Measurements from ENCODE around the gene FLYWCH1. TPM values are rescaled to one million over a fixed set of nuclear protein-coding genes. Genes with fewer than 3 reads are reported as not detected.

Gene FLYWCH1
- total RNA-seq, 2 donors from 2014 or later: 31.5 to 37.8 TPM

DNA sequence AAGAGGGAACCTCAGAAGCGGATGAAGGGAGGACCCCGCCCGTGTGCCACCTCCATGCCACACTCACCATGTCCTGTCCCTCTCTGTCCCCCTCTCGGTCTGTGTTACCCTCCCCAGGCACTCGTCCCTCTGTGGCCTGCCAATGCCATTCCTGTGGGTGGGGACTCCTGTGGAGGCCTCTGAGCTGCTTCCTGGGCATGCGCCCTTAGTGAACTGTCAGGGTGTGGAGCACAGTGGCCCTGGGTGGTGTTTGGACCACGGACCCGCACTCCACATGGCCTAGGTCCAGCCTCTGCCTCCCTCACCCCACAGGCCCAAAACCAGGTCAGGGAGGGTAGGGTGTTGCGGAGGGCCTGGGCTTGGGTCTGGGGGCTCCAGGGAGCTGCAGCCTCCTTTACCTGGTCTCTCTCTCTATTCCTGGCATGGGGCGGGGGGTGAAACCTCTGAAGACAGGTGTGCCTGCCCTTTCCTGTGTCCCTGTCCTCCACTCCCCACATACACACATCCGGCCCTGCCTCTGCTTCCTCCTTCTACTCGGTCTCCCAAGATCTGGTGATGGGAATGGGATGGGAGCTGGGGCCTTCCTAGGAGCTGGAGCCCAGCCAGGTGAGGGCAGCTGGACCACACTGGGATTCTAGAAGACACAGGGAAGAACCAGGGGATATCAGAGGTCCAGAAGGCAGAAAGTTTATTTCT, 80.0 kb downstream of the FLYWCH1 start:
- H3K4me3 ChIP-seq: no peak overlapping the region
- no peak for DNase-seq (ENCODE audit: low spot score)
- no peaks in the 10 kb centered on the region for H3K27me3 ChIP-seq
- no peaks in the 10 kb centered on the region for H3K9me3 ChIP-seq
- no peak overlapping the region for H3K27ac ChIP-seq
- TF ChIP-seq, protein P1, sequence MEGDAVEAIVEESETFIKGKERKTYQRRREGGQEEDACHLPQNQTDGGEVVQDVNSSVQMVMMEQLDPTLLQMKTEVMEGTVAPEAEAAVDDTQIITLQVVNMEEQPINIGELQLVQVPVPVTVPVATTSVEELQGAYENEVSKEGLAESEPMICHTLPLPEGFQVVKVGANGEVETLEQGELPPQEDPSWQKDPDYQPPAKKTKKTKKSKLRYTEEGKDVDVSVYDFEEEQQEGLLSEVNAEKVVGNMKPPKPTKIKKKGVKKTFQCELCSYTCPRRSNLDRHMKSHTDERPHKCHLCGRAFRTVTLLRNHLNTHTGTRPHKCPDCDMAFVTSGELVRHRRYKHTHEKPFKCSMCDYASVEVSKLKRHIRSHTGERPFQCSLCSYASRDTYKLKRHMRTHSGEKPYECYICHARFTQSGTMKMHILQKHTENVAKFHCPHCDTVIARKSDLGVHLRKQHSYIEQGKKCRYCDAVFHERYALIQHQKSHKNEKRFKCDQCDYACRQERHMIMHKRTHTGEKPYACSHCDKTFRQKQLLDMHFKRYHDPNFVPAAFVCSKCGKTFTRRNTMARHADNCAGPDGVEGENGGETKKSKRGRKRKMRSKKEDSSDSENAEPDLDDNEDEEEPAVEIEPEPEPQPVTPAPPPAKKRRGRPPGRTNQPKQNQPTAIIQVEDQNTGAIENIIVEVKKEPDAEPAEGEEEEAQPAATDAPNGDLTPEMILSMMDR (IDR thresholded peaks at IDR 0.05): no peak
- H3K4me1 ChIP-seq: peaks cover 0 to under 1% of the 10 kb centered on the region in 2 donors
- no peaks in the 10 kb centered on the region for H3K36me3 ChIP-seq

DNA sequence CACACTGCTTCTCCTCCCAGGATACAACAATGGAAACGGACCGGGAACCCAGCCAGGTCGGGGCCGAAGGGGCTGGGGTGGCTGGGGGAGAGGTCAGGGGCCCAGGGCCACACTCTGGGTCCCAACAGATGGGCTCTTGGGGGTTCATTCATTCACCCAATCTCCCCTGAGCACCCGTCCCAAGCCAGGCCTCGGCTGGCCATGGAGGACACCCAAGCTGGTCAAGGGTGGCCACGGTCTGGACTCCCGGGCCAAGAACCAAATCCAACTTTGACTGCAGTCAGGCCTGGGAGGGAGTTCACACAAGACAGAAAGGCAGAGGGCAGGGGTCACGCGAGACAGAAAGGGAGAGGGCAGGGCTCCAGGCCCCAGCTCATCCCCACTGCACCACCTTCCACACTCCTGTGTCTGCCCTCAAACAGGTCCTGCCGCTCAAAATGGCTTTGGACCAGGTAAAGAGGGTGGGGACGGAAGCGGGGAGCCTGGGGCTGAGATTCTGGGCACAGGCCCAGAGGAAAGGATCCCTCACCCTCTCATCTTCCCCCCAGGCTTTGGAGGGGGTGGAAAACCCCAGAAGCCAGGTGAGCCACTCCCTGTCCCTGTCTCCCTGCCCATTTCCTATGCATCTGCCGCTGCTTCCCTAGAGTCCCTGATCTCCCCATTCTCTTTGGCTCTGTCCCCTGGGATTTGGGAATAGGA, 80.8 kb downstream of the FLYWCH1 start:
- no peak for DNase-seq (ENCODE audit: low spot score)
- H3K4me1 ChIP-seq: no peaks in the 10 kb centered on the region
- no peak overlapping the region for H3K4me3 ChIP-seq
- no peaks in the 10 kb centered on the region for H3K9me3 ChIP-seq
- H3K27me3 ChIP-seq: no peaks in the 10 kb centered on the region
- H3K27ac ChIP-seq: no peak overlapping the region
- no peaks in the 10 kb centered on the region for H3K36me3 ChIP-seq
- TF ChIP-seq, protein P1 (IDR thresholded peaks at IDR 0.05): no peak

DNA sequence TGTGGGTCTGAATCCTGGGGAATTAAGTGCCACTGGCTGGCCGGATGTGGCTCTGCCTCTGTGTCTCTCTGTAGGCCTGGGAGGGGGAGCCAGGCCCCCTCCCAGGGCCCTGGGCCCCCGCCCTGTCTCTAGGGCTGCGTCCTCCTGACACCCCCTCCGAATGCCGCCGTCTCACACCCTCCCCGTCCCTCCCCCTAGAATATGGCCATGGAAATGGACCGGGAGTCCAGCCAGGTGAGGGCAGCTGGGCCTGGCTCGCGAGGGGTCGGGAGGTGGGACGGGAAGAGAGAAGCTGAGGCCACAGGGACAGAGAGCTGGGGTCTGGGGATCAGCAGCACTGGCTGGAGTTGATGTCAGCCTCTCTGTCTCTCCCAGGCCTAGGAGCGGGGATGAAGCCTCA, 84.6 kb downstream of the FLYWCH1 start:
- no peak for DNase-seq (ENCODE audit: low spot score)
- Histone ChIP-seq H3K4me3 (no peak overlapping the region), H3K27ac (no peak overlapping the region), H3K27me3 (no peaks in the 10 kb centered on the region), H3K9me3 (no peaks in the 10 kb centered on the region), H3K4me1 (no peaks in the 10 kb centered on the region), H3K36me3 (no peaks in the 10 kb centered on the region)
- TF ChIP-seq, protein P1 (IDR thresholded peaks at IDR 0.05): no peak

DNA sequence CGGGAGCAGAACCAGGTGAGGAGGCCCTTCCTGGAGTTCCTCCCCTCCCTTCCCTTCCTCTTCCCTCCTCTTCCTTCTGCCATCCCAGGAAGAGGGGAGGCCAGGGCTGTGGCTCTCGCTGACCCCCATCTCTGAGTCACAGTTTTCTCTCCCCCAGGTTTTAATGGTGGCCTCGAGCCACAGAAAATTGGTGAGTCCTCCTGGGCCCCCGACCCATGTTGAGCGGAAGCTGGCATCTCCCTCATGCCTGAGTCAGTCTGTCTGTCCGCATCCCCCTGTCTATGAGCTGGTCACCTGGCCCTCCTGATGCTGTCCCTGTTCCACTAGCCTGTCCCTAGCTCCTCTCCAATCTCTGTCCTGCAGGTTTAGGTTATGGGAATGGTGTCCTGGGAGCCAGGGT, 88.2 kb downstream of the FLYWCH1 start:
- TF ChIP-seq, protein P1 (IDR thresholded peaks at IDR 0.05): no peak
- Histone ChIP-seq H3K27ac (no peak overlapping the region), H3K4me3 (no peak overlapping the region), H3K9me3 (no peaks in the 10 kb centered on the region), H3K27me3 (no peaks in the 10 kb centered on the region), H3K4me1 (peaks cover 0 to 3% of the 10 kb centered on the region in 2 donors), H3K36me3 (no peaks in the 10 kb centered on the region)
- no peak for DNase-seq (ENCODE audit: low spot score)

- Histone ChIP-seq H3K27me3 (no peaks in the 10 kb centered on the region), H3K4me1 (peaks cover 0 to 5% of the 10 kb centered on the region in 2 donors), H3K27ac (no peak overlapping the region), H3K36me3 (no peaks in the 10 kb centered on the region), H3K4me3 (no peak overlapping the region), H3K9me3 (no peaks in the 10 kb centered on the region)
- no peak for DNase-seq (ENCODE audit: low spot score)
- TF ChIP-seq, protein P1 (IDR thresholded peaks at IDR 0.05): no peak
These were observed 88.8 kb downstream of the FLYWCH1 start for GRCh38 chr16:3000540-3000939.

Other genes with a start within 250 kb of the FLYWCH1 start
- 10 to 100 TPM; 12.5 to 15.6 TPM for gene KCTD5, start 229.4 kb upstream of the FLYWCH1 start, total RNA-seq
- gene PRSS27, start 191.7 kb upstream of the FLYWCH1 start, total RNA-seq: under 1 TPM in 1 of 2 donors, not detected in 1; 0.51 TPM
- 100 to 1,000 TPM; 118 to 174 TPM for gene SRRM2, start 159.3 kb upstream of the FLYWCH1 start, total RNA-seq
- gene ELOB, start 134.7 kb upstream of the FLYWCH1 start, total RNA-seq: 100 to 1,000 TPM; 408 to 856 TPM
- not detected for gene PRSS33, start 124.4 kb upstream of the FLYWCH1 start, total RNA-seq
- gene PRSS41, start 113.5 kb upstream of the FLYWCH1 start, total RNA-seq: not detected
- not detected for gene PRSS21, start 94.7 kb upstream of the FLYWCH1 start, total RNA-seq
- under 1 TPM in 1 of 2 donors, not detected in 1; 0.79 TPM for gene ZG16B, start 81.6 kb upstream of the FLYWCH1 start, total RNA-seq
- gene PRSS22, start 53.8 kb upstream of the FLYWCH1 start, total RNA-seq: not detected
- 10 to 100 TPM; 48.2 to 57.9 TPM for gene FLYWCH2, start 28.7 kb upstream of the FLYWCH1 start, total RNA-seq
- gene KREMEN2, start 52.3 kb downstream of the FLYWCH1 start, total RNA-seq: not detected
- 1 to 10 TPM; 4.7 to 5.9 TPM for gene PAQR4, start 57.4 kb downstream of the FLYWCH1 start, total RNA-seq
- under 1 TPM; 0.52 to 0.98 TPM for gene PKMYT1, start 68.5 kb downstream of the FLYWCH1 start, total RNA-seq
- gene CLDN9, start 101.0 kb downstream of the FLYWCH1 start, total RNA-seq: under 1 TPM in 1 of 2 donors, not detected in 1; 0.39 TPM
- not detected for gene CLDN6, start 106.3 kb downstream of the FLYWCH1 start, total RNA-seq
- 100 to 1,000 TPM in 1 of 2 donors, 10 to 100 TPM in 1; 36.8 to 280 TPM for gene TNFRSF12A, start 108.4 kb downstream of the FLYWCH1 start, total RNA-seq
- gene HCFC1R1, start 112.0 kb downstream of the FLYWCH1 start, total RNA-seq: 10 to 100 TPM; 22.5 to 33.1 TPM
- 10 to 100 TPM in 1 of 2 donors, 1 to 10 TPM in 1; 7.4 to 12.6 TPM for gene THOC6, start 112.1 kb downstream of the FLYWCH1 start, total RNA-seq
- gene BICDL2, start 125.0 kb downstream of the FLYWCH1 start, total RNA-seq: under 1 TPM in 1 of 2 donors, not detected in 1; 0.28 TPM
- 1 to 10 TPM in 1 of 2 donors, under 1 TPM in 1; 0.30 to 1.7 TPM for gene MMP25, start 134.6 kb downstream of the FLYWCH1 start, total RNA-seq
- gene IL32, start 153.7 kb downstream of the FLYWCH1 start, total RNA-seq: 10 to 100 TPM; 52.9 to 56.0 TPM
- gene ZSCAN10, start 187.4 kb downstream of the FLYWCH1 start, total RNA-seq: not detected
- gene ZNF205, start 200.7 kb downstream of the FLYWCH1 start, total RNA-seq: 10 to 100 TPM; 10.5 to 12.4 TPM
- gene ZNF213, start 223.1 kb downstream of the FLYWCH1 start, total RNA-seq: 1 to 10 TPM; 7.3 to 7.9 TPM

Measured in right atrium auricular region (tissue), 2 donors.